ENCODE data around the gene KRAS.

The KRAS gene

GRCh38 chr12:25276199-25276937 lies 25.6 kb upstream of the KRAS start:
- no peak overlapping the region for H3K27ac ChIP-seq (ENCODE audit: low read depth, low read length)

DNA sequence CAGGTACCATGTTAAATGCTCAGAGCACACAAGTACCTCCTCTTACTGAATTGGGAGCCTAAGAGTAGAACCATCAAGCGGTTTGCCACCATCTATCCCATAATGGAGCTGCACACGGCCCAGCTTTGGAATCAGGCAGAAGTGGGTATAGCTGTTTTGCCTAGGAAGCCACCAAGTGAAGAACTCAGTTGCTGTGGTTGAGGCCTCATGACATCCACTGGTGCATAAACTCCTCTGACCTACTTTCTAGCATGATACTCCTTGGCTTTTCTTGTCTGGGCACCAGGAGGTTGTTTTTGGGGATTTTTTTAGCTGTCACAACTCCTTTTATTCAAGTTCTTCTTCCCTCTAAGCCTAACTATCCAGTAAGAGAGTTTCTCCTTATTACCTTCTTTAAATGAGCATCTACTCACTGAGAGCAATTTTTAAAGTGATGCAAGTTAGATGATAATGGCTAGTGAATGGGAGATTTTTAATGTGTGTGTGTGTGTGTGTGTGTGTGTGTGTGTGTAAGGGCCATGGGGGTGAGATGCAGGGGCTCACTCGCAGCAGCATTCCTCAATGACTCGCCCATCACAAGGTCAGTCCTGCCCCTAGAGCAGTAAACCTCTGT lies 20.9 kb upstream of the KRAS start:
- Histone ChIP-seq H3K4me3 (ENCODE audit: low read length) (no peak overlapping the region), H4K20me1 (ENCODE audit: control insufficient read depth, insufficient read depth, low read depth, low read length) (no peaks in the 10 kb centered on the region), H3K27ac (ENCODE audit: low read depth, low read length) (no peak overlapping the region), H3F3A (ENCODE audit: control insufficient read depth, insufficient read depth) (no peaks in the 10 kb centered on the region), H3K27me3 (ENCODE audit: control insufficient read depth, low read length) (no peaks in the 10 kb centered on the region), H3K4me2 (ENCODE audit: low read length) (no peak overlapping the region), H3K79me2 (ENCODE audit: control insufficient read depth, low read length) (no peaks in the 10 kb centered on the region), H3K36me3 (ENCODE audit: control insufficient read depth, low read length) (no peaks in the 10 kb centered on the region), H3K4me1 (ENCODE audit: control insufficient read depth, low read length) (peaks cover 2% of the 10 kb centered on the region), H3K9me3 (ENCODE audit: control insufficient read depth, insufficient read depth, low read length) (no peaks in the 10 kb centered on the region), H3K9me2 (replicated peaks; ENCODE audit: control insufficient read depth, low read length) (no peaks in the 10 kb centered on the region)
- TF ChIP-seq EZH2phosphoT487 (IDR thresholded peaks at IDR 0.05; ENCODE audit: borderline replicate concordance, low read length), result no peak
- TF ChIP-seq CTCF (IDR thresholded peaks at IDR 0.05; ENCODE audit: low read depth, low read length, poor library complexity, severe bottlenecking), result no peak

More at GRCh38 chr12:25276199-25276937, 25.6 kb upstream of the KRAS start:
- H3K79me2 ChIP-seq (ENCODE audit: control insufficient read depth, low read length), result no peaks in the 10 kb centered on the region
- no peaks in the 10 kb centered on the region for H4K20me1 ChIP-seq (ENCODE audit: control insufficient read depth, insufficient read depth, low read depth, low read length)
- H3K9me2 ChIP-seq (replicated peaks; ENCODE audit: control insufficient read depth, low read length), result no peaks in the 10 kb centered on the region
- H3K4me1 ChIP-seq (ENCODE audit: control insufficient read depth, low read length), result peaks cover 6% of the 10 kb centered on the region
- no peak overlapping the region for H3K4me3 ChIP-seq (ENCODE audit: low read length)
- H3K9me3 ChIP-seq (ENCODE audit: control insufficient read depth, insufficient read depth, low read length), result no peaks in the 10 kb centered on the region
- no peak overlapping the region for H3K4me2 ChIP-seq (ENCODE audit: low read length)
- TF ChIP-seq EZH2phosphoT487 (IDR thresholded peaks at IDR 0.05; ENCODE audit: borderline replicate concordance, low read length) (no peak), CTCF (IDR thresholded peaks at IDR 0.05; ENCODE audit: low read depth, low read length, poor library complexity, severe bottlenecking) (no peak)
- H3K36me3 ChIP-seq (ENCODE audit: control insufficient read depth, low read length), result no peaks in the 10 kb centered on the region
- no peaks in the 10 kb centered on the region for H3F3A ChIP-seq (ENCODE audit: control insufficient read depth, insufficient read depth)
- H3K27me3 ChIP-seq (ENCODE audit: control insufficient read depth, low read length), result no peaks in the 10 kb centered on the region

DNA sequence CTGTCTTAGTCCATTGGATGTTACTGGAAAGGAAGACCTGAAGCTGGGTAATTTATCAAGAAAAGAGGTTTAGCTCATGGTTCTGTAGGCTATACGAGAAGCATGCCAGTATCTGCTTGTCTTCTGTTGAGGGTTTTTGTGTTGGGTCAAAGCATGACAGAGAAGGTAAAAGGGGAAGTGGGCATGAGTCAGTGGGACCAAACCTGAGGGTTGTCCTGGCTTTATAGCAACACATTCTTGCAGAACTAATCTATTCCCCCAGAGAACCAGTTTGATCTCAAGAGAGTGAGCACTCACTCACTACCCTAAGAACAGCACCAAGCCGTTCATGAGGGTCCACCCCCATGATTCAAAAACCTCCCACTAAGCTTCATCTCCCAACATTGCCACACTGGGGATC lies 19.0 kb upstream of the KRAS start:
- H3K4me2 ChIP-seq (ENCODE audit: low read length), result no peak overlapping the region
- no peak for TF ChIP-seq CTCF (IDR thresholded peaks at IDR 0.05; ENCODE audit: low read depth, low read length, poor library complexity, severe bottlenecking)
- TF ChIP-seq EZH2phosphoT487 (IDR thresholded peaks at IDR 0.05; ENCODE audit: borderline replicate concordance, low read length), result no peak

More for the DNA sequence above, 19.0 kb upstream of the KRAS start:
- Histone ChIP-seq H4K20me1 (ENCODE audit: control insufficient read depth, insufficient read depth, low read depth, low read length) (no peaks in the 10 kb centered on the region), H3F3A (ENCODE audit: control insufficient read depth, insufficient read depth) (no peaks in the 10 kb centered on the region), H3K4me3 (ENCODE audit: low read length) (no peak overlapping the region), H3K36me3 (ENCODE audit: control insufficient read depth, low read length) (no peaks in the 10 kb centered on the region), H3K27me3 (ENCODE audit: control insufficient read depth, low read length) (no peaks in the 10 kb centered on the region), H3K4me1 (ENCODE audit: control insufficient read depth, low read length) (peaks cover 8% of the 10 kb centered on the region), H3K9me3 (ENCODE audit: control insufficient read depth, insufficient read depth, low read length) (no peaks in the 10 kb centered on the region), H3K9me2 (replicated peaks; ENCODE audit: control insufficient read depth, low read length) (no peaks in the 10 kb centered on the region), H3K79me2 (ENCODE audit: control insufficient read depth, low read length) (no peaks in the 10 kb centered on the region), H3K27ac (ENCODE audit: low read depth, low read length) (no peak overlapping the region)

All from DOHH2 (cell line).